H1 (cell line): Measurements from ENCODE around the gene SCCPDH. TPM values are rescaled to one million over a fixed set of nuclear protein-coding genes. Genes with fewer than 3 reads are reported as not detected.

Experiments
- CHD2 ChIP-seq: IDR thresholded peaks from 2 replicates; pipeline ENCODE4 v1.6.1; 2012; ENCODE audit warnings: low read length, improper control_type of control experiment
- CHD7 ChIP-seq: fragments of 300-600 bp; sonication (generic); IDR thresholded peaks from 2 replicates; pipeline ENCODE4 v1.7.1; 2012; ENCODE audit warnings: low read length, moderate library complexity, mild to moderate bottlenecking, inconsistent platforms; ENCODE audit not compliant: insufficient replicate concordance
- GTF2F1 ChIP-seq: IDR thresholded peaks from 2 replicates; pipeline ENCODE4 v1.6.1; 2012; ENCODE audit warnings: low read depth, low read length, improper control_type of control experiment, borderline replicate concordance
- JUN ChIP-seq: IDR thresholded peaks from 2 replicates; pipeline ENCODE4 v1.6.1; 2011; ENCODE audit warnings: low read depth, mild to moderate bottlenecking, improper control_type of control experiment, low read length
- POLR2AphosphoS5 ChIP-seq: IDR thresholded peaks from 2 replicates; pipeline ENCODE4 v1.6.1; 2011; ENCODE audit warnings: low read depth, low read length
- RXRA ChIP-seq: IDR thresholded peaks from 2 replicates; pipeline ENCODE4 v1.6.1; 2011; ENCODE audit warnings: low read depth, mild to moderate bottlenecking, low read length, moderate library complexity; ENCODE audit not compliant: insufficient read depth
- SIN3A ChIP-seq, 2 experiments: IDR thresholded peaks in 1 of 2; conservative IDR thresholded peaks in 1 of 2; 2 replicates each; pipeline ENCODE4 v1.6.1; 2011 to 2012; ENCODE audit warnings: low read length in 2 of 2, improper control_type of control experiment in 1 of 2, low read depth in 1 of 2, mild to moderate bottlenecking in 1 of 2
- SRF ChIP-seq: IDR thresholded peaks from 2 replicates; pipeline ENCODE4 v1.6.1; 2011; ENCODE audit warnings: mild to moderate bottlenecking, low read depth, low read length, moderate library complexity
- TAF1 ChIP-seq: IDR thresholded peaks from 2 replicates; pipeline ENCODE4 v1.6.1; 2011; ENCODE audit warnings: mild to moderate bottlenecking, low read depth, low read length
- TCF12 ChIP-seq: IDR thresholded peaks from 2 replicates; pipeline ENCODE4 v1.6.1; 2011; ENCODE audit warnings: low read depth, mild to moderate bottlenecking, low read length
- polyA plus RNA-seq, 7 experiments: library from polyadenylated mRNA; depleted of rRNA in 3 of 7; stranded (reverse) in 5 of 7; unstranded in 2 of 7; fragments of >200 nt in 5 of 7; fragments of 200-250 nt in 2 of 7; gene quantifications; 1 replicate in 5 of 7; 2 replicates in 1 of 7; 4 replicates in 1 of 7; pipeline versions ENCODE4 v1.2.1 to v1.2.3, GENCODE V29; 2011 to 2013; ENCODE audit warnings: missing spikeins in 2 of 7, mixed read lengths in 2 of 7
- total RNA-seq: library from RNA; stranded (reverse); fragmentation: NEBNext Ultra II Directional; extraction: Animal tissue kit (Norgen Biotek cat#: 25700); gene quantifications from 2 replicates; pipeline ENCODE4 v1.2.1, GENCODE V29; 2021

SCCPDH gene
- total and polyA plus RNA-seq, 2 of the 8 experiments (the other 6 are each of a cell fraction or from before 2014, with no cell fraction given): 9.5 to 17.0 TPM

DNA sequence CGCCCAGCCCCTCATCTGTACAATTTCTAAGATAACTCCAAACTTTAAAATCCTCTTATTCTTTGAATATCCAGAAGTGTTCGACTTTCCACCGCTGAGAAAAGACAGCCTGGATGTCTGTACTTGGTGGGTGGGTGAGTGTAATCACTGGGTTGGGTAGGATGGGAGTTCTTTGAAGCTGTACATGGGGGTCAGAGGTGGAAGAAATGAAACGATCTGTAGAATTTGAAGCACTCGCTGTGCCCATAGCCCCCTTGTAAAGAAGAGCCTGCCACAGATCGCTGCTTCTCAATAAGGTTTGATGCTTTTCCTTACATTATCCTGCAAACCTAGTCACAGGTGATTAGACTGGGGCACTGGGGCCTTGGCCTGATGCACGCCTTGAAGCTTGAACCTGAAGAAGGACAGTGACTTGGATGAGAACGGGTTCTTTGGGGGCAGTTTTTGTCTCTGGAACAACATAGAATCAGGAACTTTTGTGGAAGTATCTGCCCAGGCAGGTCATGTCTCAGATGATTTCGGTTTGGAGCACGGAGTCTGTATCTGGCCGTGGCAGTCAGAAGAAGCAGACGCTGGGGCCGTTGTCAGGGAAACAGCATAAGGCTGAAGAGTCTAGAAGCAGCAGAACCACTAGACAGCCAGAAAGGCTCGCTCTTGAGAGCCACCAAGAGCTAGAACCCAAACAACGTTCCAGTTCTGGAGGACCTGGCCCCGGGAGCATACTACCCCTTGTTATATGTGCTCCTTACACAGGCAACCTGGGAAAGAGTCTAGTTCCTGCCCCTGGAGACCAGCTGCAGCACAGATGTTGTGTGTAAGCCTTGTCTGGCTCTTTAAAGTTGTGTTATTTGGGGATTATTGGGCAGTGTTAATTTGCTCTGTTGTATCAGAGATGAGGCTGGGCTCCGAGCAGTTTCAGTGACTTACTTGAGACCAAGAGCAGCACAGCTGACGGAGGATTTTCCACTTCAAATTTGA, 45.1 kb upstream of the SCCPDH start (continued):
- no peak for TF ChIP-seq CHD7
- no peak for TF ChIP-seq SIN3A (conservative IDR thresholded peaks at IDR 0.05 in 1 of 2, IDR thresholded peaks at IDR 0.05 in 1 of 2; ENCODE audit: low read depth in 1 of 2, low read length in 2 of 2)
- no peak for TF ChIP-seq TCF12
- TF ChIP-seq POLR2AphosphoS5: no peak
- TF ChIP-seq CHD2: no peak
- no peak for TF ChIP-seq GTF2F1
- TF ChIP-seq RXRA: no peak
- no peak for TF ChIP-seq TAF1
- no peak for TF ChIP-seq JUN
- TF ChIP-seq SRF: no peak
